Measurements from ENCODE around the gene RMDN3.

DNA sequence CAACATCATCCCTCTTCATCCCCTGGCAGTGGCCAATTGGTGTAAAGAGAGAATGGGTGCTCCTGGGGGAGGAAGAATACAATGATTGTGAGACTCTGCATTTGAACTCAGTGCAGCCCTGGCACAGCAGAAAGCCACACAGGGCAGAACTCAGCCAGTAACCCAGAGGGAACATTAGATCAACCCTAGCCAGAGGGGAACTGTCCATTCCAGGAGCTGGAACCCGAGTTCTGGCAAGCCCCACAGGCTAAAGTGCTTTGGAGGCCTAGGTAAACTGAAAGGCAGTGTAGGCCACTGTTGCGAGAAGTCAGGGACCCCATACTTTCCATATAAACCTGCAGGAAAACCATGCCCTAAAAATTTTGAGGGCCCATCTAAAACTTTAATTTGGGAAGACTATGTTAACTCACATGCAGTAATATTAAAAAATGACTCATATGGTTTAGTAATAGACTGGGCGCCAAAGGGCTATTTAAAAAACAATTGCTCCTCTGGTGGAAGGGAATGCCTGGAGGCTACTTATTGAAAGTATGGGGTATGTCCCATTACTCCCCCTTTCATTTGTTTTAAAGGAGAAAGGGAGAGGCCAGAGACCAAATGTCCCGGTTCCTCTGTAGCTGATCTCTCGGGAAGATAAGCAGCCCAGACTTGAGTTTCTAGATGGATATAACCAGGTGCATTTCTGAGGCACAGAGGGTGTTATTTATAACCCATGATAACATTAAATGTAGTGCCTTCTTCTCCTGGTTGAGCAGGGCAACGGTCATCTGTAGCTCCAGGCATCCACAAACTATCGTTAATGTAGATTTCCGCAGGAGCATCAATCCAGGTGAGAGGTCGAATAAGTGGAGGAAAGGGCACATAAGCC, 65.9 kb downstream of the RMDN3 start:
- TF ChIP-seq ZFX (CRISPR knock-in tag; IDR thresholded peaks at IDR 0.05; ENCODE audit: low read depth) (no peak), TP53 (CRISPR knock-in tag; conservative IDR thresholded peaks at IDR 0.05) (no peak), ZKSCAN1 (IDR thresholded peaks at IDR 0.05; ENCODE audit: low read length) (no peak), ZNF615 (CRISPR knock-in tag; IDR thresholded peaks at IDR 0.05; ENCODE audit: borderline replicate concordance) (no peak), SIX1 (CRISPR knock-in tag; IDR thresholded peaks at IDR 0.05; ENCODE audit: borderline replicate concordance) (no peak), NFRKB (IDR thresholded peaks at IDR 0.05) (no peak), HDAC6 (IDR thresholded peaks at IDR 0.05; ENCODE audit: low read depth, low read length) (no peak), AGO2 (optimal IDR thresholded peaks at IDR 0.05; ENCODE audit: low read depth, low read length) (no peak), ZNF558 (CRISPR knock-in tag; IDR thresholded peaks at IDR 0.05; ENCODE audit: borderline replicate concordance) (no peak), ZNF274 (CRISPR knock-in tag; IDR thresholded peaks at IDR 0.05) (no peak), NONO (IDR thresholded peaks at IDR 0.05) (no peak), NONO (CRISPR knock-in tag; conservative IDR thresholded peaks at IDR 0.05) (no peak), MAFK (conservative IDR thresholded peaks at IDR 0.05 in 1 of 2, IDR thresholded peaks at IDR 0.05 in 1 of 2; ENCODE audit: low read length in 2 of 2) (no peak)
- TF ChIP-seq, protein P1, sequence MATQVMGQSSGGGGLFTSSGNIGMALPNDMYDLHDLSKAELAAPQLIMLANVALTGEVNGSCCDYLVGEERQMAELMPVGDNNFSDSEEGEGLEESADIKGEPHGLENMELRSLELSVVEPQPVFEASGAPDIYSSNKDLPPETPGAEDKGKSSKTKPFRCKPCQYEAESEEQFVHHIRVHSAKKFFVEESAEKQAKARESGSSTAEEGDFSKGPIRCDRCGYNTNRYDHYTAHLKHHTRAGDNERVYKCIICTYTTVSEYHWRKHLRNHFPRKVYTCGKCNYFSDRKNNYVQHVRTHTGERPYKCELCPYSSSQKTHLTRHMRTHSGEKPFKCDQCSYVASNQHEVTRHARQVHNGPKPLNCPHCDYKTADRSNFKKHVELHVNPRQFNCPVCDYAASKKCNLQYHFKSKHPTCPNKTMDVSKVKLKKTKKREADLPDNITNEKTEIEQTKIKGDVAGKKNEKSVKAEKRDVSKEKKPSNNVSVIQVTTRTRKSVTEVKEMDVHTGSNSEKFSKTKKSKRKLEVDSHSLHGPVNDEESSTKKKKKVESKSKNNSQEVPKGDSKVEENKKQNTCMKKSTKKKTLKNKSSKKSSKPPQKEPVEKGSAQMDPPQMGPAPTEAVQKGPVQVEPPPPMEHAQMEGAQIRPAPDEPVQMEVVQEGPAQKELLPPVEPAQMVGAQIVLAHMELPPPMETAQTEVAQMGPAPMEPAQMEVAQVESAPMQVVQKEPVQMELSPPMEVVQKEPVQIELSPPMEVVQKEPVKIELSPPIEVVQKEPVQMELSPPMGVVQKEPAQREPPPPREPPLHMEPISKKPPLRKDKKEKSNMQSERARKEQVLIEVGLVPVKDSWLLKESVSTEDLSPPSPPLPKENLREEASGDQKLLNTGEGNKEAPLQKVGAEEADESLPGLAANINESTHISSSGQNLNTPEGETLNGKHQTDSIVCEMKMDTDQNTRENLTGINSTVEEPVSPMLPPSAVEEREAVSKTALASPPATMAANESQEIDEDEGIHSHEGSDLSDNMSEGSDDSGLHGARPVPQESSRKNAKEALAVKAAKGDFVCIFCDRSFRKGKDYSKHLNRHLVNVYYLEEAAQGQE (IDR thresholded peaks at IDR 0.05; ENCODE audit: borderline replicate concordance in 1 of 2, low read depth in 1 of 2, low read length in 2 of 2): no peak

All from HepG2 (cell line).